ENCODE measurements around the gene PTPRE. TPM values are rescaled to one million over a fixed set of nuclear protein-coding genes. Genes with fewer than 3 reads are reported as not detected.

The PTPRE gene
- total RNA-seq, 5 donors from 2014 or later (not counting 1 experiment from before 2014, with no cell fraction given) = 23.2 to 69.2 (median 32.2) TPM

- H3K27ac Mint-ChIP-seq = peak overlapping the region; percentile 88 to 91
- H3K9me3 Mint-ChIP-seq = no peaks in the 10 kb centered on the region
- H3K9me3 ChIP-seq = no peaks in the 10 kb centered on the region
- ChIA-PET POLR2A (interaction anchor here (0.6 to 7.2 kb wide), 5 partner anchors 11 to 60 kb away, joined by 3 to 62 read pairs (median 4); no protein-coding TSS in a partner anchor), CTCF (interaction anchor here (0.5 to 2.8 kb wide), 7 partner anchors 15 to 119 kb away, joined by 3 to 16 read pairs (median 9); no protein-coding TSS in a partner anchor)
- H3K4me3 Mint-ChIP-seq = peak overlapping the region; percentile 67 to 80 (median 73)
- peaks cover 27 to 64% of the 10 kb centered on the region in 2 donors for H3K36me3 ChIP-seq (ENCODE audit: control insufficient read depth in 2 of 2, extremely low read depth in 1 of 2, insufficient read depth in 1 of 2, low read length in 1 of 2)
- WGBS (ENCODE audit: insufficient coverage) = 15% methylated on average over 10 of the region's 19 CpGs
- H3K4me1 Mint-ChIP-seq = peaks cover 84 to 91% (median 89%) of the 10 kb centered on the region in 3 donors
- H3K27me3 Mint-ChIP-seq = no peaks in the 10 kb centered on the region
- H3K4me3 ChIP-seq (ENCODE audit: control insufficient read depth in 1 of 2, extremely low read depth in 1 of 2, low read length in 1 of 2) = peak overlapping the region; percentile 44 to 55
- H3K4me1 ChIP-seq (ENCODE audit: control insufficient read depth in 1 of 2, extremely low read depth in 1 of 2, insufficient read depth in 2 of 2, low read length in 2 of 2) = peaks cover 35 to 88% of the 10 kb centered on the region in 2 experiments
- H3K36me3 Mint-ChIP-seq = peaks cover 33% of the 10 kb centered on the region
- peak overlapping the region; percentile 81 for H3K27ac ChIP-seq (ENCODE audit: low read length)
- H3K27me3 ChIP-seq (replicated peaks in 1 of 2; ENCODE audit: control insufficient read depth in 2 of 2, extremely low read depth in 1 of 2, insufficient read depth in 2 of 2, low read length in 1 of 2) = no peaks in the 10 kb centered on the region
- DNase-seq (peak in 33 of 35 experiments; percentile 29 to 81 (median 61)), ATAC-seq (replicated peaks in 1 of 4) (peak; percentile 67 to 80 (median 75))
These were observed 156.1 kb downstream of the PTPRE start for GRCh38 chr10:128062881-128063563.

GRCh38 chr10:128063736-128064107 lies 156.8 kb downstream of the PTPRE start:
- H3K36me3 ChIP-seq (ENCODE audit: control insufficient read depth in 2 of 2, extremely low read depth in 1 of 2, insufficient read depth in 1 of 2, low read length in 1 of 2) = peaks cover 24 to 64% of the 10 kb centered on the region in 2 donors
- H3K4me3 ChIP-seq (ENCODE audit: control insufficient read depth in 1 of 2, extremely low read depth in 1 of 2, low read length in 1 of 2) = peak overlapping the region; percentile 27 to 29
- Mint-ChIP-seq H3K27ac (peak overlapping the region; percentile 88 to 91), H3K4me3 (peak overlapping the region; percentile 67 to 80 (median 73)), H3K4me1 (peaks cover 79 to 84% (median 84%) of the 10 kb centered on the region in 3 donors), H3K9me3 (no peaks in the 10 kb centered on the region), H3K27me3 (no peaks in the 10 kb centered on the region), H3K36me3 (peaks cover 28% of the 10 kb centered on the region)
- H3K27ac ChIP-seq (ENCODE audit: low read length) = peak overlapping the region; percentile 81
- no peaks in the 10 kb centered on the region for H3K9me3 ChIP-seq
- H3K4me1 ChIP-seq (ENCODE audit: control insufficient read depth in 1 of 2, extremely low read depth in 1 of 2, insufficient read depth in 2 of 2, low read length in 2 of 2) = peaks cover 35 to 88% of the 10 kb centered on the region in 2 experiments
- no peaks in the 10 kb centered on the region for H3K27me3 ChIP-seq (replicated peaks in 1 of 2; ENCODE audit: control insufficient read depth in 2 of 2, extremely low read depth in 1 of 2, insufficient read depth in 2 of 2, low read length in 1 of 2)
- ATAC-seq (replicated peaks in 1 of 4) = no peak
- ChIA-PET POLR2A (interaction anchor here (0.6 to 7.2 kb wide), 3 partner anchors 15 to 60 kb away, joined by 3 to 62 read pairs (median 17); no protein-coding TSS in a partner anchor), CTCF (interaction anchor here (1.1 to 2.8 kb wide), 6 partner anchors 15 to 52 kb away, joined by 3 to 16 read pairs (median 10); no protein-coding TSS in a partner anchor)
- peak in 1 of 35 experiments; percentile 25 for DNase-seq
- WGBS (ENCODE audit: insufficient coverage) = 43% methylated on average over 7 of the region's 7 CpGs

GRCh38 chr10:128064108-128064969 lies 157.4 kb downstream of the PTPRE start:
- ChIA-PET POLR2A (interaction anchor here (0.7 to 7.2 kb wide), 3 partner anchors 16 to 53 kb away, joined by 3 to 62 read pairs (median 17); no protein-coding TSS in a partner anchor), CTCF (interaction anchor here (1.1 to 2.8 kb wide), 7 partner anchors 14 to 53 kb away, joined by 3 to 16 read pairs (median 11); no protein-coding TSS in a partner anchor)
- peaks cover 76 to 81% (median 77%) of the 10 kb centered on the region in 3 donors for H3K4me1 Mint-ChIP-seq
- Histone ChIP-seq H3K36me3 (ENCODE audit: control insufficient read depth in 2 of 2, extremely low read depth in 1 of 2, insufficient read depth in 1 of 2, low read length in 1 of 2) (peaks cover 24 to 65% of the 10 kb centered on the region in 2 donors), H3K27me3 (replicated peaks in 1 of 2; ENCODE audit: control insufficient read depth in 2 of 2, extremely low read depth in 1 of 2, insufficient read depth in 2 of 2, low read length in 1 of 2) (no peaks in the 10 kb centered on the region), H3K27ac (ENCODE audit: low read length) (peak overlapping the region; percentile 81), H3K4me1 (ENCODE audit: control insufficient read depth in 1 of 2, extremely low read depth in 1 of 2, insufficient read depth in 2 of 2, low read length in 2 of 2) (peaks cover 37 to 88% of the 10 kb centered on the region in 2 experiments), H3K9me3 (no peaks in the 10 kb centered on the region), H3K4me3 (ENCODE audit: control insufficient read depth in 1 of 2, extremely low read depth in 1 of 2, low read length in 1 of 2) (peak overlapping the region; percentile 27 to 44)
- peak overlapping the region; percentile 88 to 91 for H3K27ac Mint-ChIP-seq
- 4% methylated on average over 8 of the region's 11 CpGs for WGBS (ENCODE audit: insufficient coverage)
- peak in 34 of 35 experiments; percentile 46 to 82 (median 70) for DNase-seq
- peaks cover 31% of the 10 kb centered on the region for H3K36me3 Mint-ChIP-seq
- no peaks in the 10 kb centered on the region for H3K9me3 Mint-ChIP-seq
- peak; percentile 70 to 74 (median 72) for ATAC-seq (replicated peaks in 1 of 4)
- H3K27me3 Mint-ChIP-seq = no peaks in the 10 kb centered on the region
- H3K4me3 Mint-ChIP-seq = peak overlapping the region; percentile 37 to 80 (median 73)

- DNase-seq (peak in 4 of 35 experiments; percentile 35 to 54 (median 42)), ATAC-seq (replicated peaks in 1 of 4) (peak in 3 of 4 experiments; percentile 30 to 38 (median 31))
- H3K4me1 ChIP-seq (ENCODE audit: control insufficient read depth in 1 of 2, extremely low read depth in 1 of 2, insufficient read depth in 2 of 2, low read length in 2 of 2) = peaks cover 37 to 85% of the 10 kb centered on the region in 2 experiments
- no peaks in the 10 kb centered on the region for H3K9me3 ChIP-seq
- H3K36me3 ChIP-seq (ENCODE audit: control insufficient read depth in 2 of 2, extremely low read depth in 1 of 2, insufficient read depth in 1 of 2, low read length in 1 of 2) = peaks cover 31 to 63% of the 10 kb centered on the region in 2 donors
- Mint-ChIP-seq H3K36me3 (peaks cover 32% of the 10 kb centered on the region), H3K4me3 (peak overlapping the region; percentile 37 to 80 (median 58)), H3K27me3 (no peaks in the 10 kb centered on the region), H3K9me3 (no peaks in the 10 kb centered on the region), H3K4me1 (peaks cover 70 to 79% (median 76%) of the 10 kb centered on the region in 3 donors), H3K27ac (peak overlapping the region; percentile 88 to 91)
- ChIA-PET CTCF (interaction anchor here in 1 of 2 donors (1.1 to 2.8 kb wide), 2 partner anchors 17 to 29 kb away, joined by 11 to 16 read pairs; no protein-coding TSS in a partner anchor), POLR2A (interaction anchor here (0.7 to 7.2 kb wide), 3 partner anchors 16 to 54 kb away, joined by 3 to 62 read pairs (median 17); no protein-coding TSS in a partner anchor)
- H3K4me3 ChIP-seq (ENCODE audit: control insufficient read depth in 1 of 2, extremely low read depth in 1 of 2, low read length in 1 of 2) = peak overlapping the region in 1 of 2 donors; percentile 27
- 48% methylated on average over 7 of the region's 17 CpGs for WGBS (ENCODE audit: insufficient coverage)
- no peaks in the 10 kb centered on the region for H3K27me3 ChIP-seq (replicated peaks in 1 of 2; ENCODE audit: control insufficient read depth in 2 of 2, extremely low read depth in 1 of 2, insufficient read depth in 2 of 2, low read length in 1 of 2)
- H3K27ac ChIP-seq (ENCODE audit: low read length) = peak overlapping the region; percentile 81
These were observed 158.2 kb downstream of the PTPRE start for GRCh38 chr10:128064970-128065580.

GRCh38 chr10:128065881-128066534 lies 159.1 kb downstream of the PTPRE start:
- no peaks in the 10 kb centered on the region for H3K9me3 ChIP-seq
- Mint-ChIP-seq H3K36me3 (peaks cover 26% of the 10 kb centered on the region), H3K27me3 (no peaks in the 10 kb centered on the region), H3K27ac (peak overlapping the region; percentile 74 to 91), H3K4me3 (peak overlapping the region in 2 of 3 donors; percentile 37 to 80), H3K9me3 (no peaks in the 10 kb centered on the region), H3K4me1 (peaks cover 61 to 70% (median 68%) of the 10 kb centered on the region in 3 donors)
- peak overlapping the region; percentile 81 for H3K27ac ChIP-seq (ENCODE audit: low read length)
- no peak overlapping the region for H3K4me3 ChIP-seq (ENCODE audit: control insufficient read depth in 1 of 2, extremely low read depth in 1 of 2, low read length in 1 of 2)
- peaks cover 37 to 77% of the 10 kb centered on the region in 2 experiments for H3K4me1 ChIP-seq (ENCODE audit: control insufficient read depth in 1 of 2, extremely low read depth in 1 of 2, insufficient read depth in 2 of 2, low read length in 2 of 2)
- POLR2A ChIA-PET = no interaction called here
- H3K36me3 ChIP-seq (ENCODE audit: control insufficient read depth in 2 of 2, extremely low read depth in 1 of 2, insufficient read depth in 1 of 2, low read length in 1 of 2) = peaks cover 39 to 64% of the 10 kb centered on the region in 2 donors
- no peaks in the 10 kb centered on the region for H3K27me3 ChIP-seq (replicated peaks in 1 of 2; ENCODE audit: control insufficient read depth in 2 of 2, extremely low read depth in 1 of 2, insufficient read depth in 2 of 2, low read length in 1 of 2)
- no peak for DNase-seq
- CTCF ChIA-PET = no interaction called here
- 89% methylated on average over 12 of the region's 13 CpGs for WGBS (ENCODE audit: insufficient coverage)
- ATAC-seq (replicated peaks in 1 of 4) = no peak
